NOMO-1 treated with DMSO at 0.1 percent for 48 hours (cell line): ENCODE measurements around the gene PAMR1.

Experiments
- DNase-seq: peaks from one replicate; lab custom pipeline; 2025; ENCODE audit not compliant: unreplicated experiment; lab: John Stamatoyannopoulos, UW

PAMR1 gene

GRCh38 chr11:35461917-35462538 is 63.4 kb downstream of the PAMR1 start:
- no peak for DNase-seq

DNA sequence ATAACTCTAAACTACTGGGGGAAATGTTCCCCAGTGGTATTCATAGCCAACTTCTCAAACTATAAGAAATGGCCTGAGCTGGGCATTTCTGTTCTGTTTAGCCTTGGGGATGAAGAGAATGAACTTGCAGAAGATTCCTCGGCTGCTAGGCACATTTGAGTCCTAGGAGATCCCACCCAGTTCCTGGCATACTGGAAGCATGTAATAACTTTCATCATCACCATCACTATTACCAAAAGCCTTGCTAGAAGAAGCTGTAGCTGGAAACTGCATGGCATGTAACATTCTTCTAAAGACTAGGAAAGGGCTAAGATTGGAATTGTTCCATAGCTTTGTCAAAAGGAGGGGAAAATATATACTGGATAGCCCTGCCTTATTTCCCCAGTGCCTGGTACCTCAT is 65.9 kb downstream of the PAMR1 start:
- DNase-seq, result no peak

- DNase-seq, result no peak
Observed at GRCh38 chr11:35458846-35459245, 66.6 kb downstream of the PAMR1 start.

- no peak for DNase-seq
Observed at GRCh38 chr11:35454362-35454761, 71.1 kb downstream of the PAMR1 start.

GRCh38 chr11:35436581-35437250 is 88.7 kb downstream of the PAMR1 start:
- DNase-seq, result no peak

- no peak for DNase-seq
Observed at GRCh38 chr11:35433588-35433987, 91.8 kb downstream of the PAMR1 start.

DNA sequence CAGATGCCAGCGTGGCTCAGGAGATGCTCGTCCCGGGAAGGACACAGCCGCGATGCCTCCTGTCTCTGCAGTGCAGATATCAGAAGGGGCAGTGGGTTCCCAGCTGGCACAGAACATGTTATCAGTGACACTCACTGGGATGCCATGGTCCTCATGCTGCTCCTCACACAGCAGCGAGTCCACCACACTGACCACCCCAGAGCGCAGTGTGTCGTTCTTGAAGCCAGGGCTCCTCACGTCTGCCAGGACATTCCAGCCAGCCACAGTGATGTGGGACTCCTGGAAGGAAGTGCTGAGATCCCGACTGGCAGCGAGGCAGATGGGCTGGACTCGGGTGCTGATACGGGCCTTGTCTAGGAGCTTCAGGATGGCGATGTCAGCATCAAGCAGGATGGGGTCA is 93.0 kb downstream of the PAMR1 start:
- DNase-seq, result no peak

- DNase-seq, result no peak
Observed at GRCh38 chr11:35427071-35427470, 98.3 kb downstream of the PAMR1 start.

GRCh38 chr11:35426351-35426750 is 99.1 kb downstream of the PAMR1 start:
- no peak for DNase-seq

DNA sequence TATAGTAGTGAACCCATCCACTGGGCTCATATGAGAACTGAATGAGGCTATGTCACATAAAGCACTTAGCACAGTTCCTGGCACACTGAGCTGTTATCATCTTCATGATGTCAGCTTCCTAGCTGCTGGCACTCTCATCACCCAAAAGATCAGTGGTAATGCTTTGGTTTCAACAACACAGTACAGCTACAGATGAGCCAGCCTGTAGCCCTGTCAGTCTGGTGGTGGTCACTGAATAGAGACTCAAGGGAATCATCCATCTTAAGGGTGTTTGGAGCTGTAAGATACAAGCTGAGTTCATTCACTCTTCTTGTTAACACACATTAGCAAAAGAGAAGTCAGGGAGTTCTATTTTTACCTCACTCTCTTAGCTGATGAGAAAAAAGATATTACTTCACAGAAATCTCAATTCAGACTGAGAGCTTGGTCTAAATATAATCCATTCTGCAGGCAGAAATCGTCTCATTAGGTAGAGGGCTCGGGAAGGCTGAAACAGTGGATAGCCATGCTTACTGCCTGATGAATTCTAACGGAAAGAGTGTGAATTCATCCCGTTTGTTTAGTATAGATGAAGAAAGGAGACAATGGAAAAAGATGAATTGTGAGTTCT is 99.7 kb downstream of the PAMR1 start:
- DNase-seq, result no peak

- DNase-seq, result no peak
Observed at GRCh38 chr11:35424157-35424940, 101.1 kb downstream of the PAMR1 start.

GRCh38 chr11:35420371-35420770 is 105.0 kb downstream of the PAMR1 start:
- DNase-seq, result no peak

DNA sequence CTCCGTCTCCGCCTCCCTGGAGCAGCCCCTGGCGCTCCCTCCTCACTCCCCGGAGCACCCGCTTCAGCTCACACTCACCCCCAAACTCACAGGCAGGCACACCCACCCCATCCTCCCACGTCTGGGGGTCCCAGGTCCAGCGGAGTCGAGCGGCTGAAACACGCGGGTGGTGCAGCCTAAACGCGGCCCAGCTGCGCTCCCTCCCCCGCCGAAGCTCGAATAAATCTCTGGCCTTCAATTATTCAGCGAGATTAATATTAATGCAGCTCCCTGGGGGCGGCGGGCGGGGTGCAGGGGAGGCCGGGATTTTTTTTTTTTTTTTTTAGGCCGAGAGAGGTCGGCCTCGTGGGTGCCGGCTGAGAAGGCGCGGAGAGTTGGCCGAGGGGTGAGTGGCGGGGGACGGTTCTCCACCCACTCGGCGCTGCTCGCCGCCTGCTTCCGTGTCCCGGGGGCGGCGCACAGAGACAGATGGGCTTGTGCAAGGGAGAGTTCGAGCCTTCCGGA is 105.5 kb downstream of the PAMR1 start:
- DNase-seq, result no peak

GRCh38 chr11:35419184-35419829 is 106.1 kb downstream of the PAMR1 start, which contains the start of gene SLC1A2:
TSS of gene SLC1A2 (minus strand) at chr11:35419558. CDS start at chr11:35418966, 592 bp downstream.
- DNase-seq, result no peak

DNA sequence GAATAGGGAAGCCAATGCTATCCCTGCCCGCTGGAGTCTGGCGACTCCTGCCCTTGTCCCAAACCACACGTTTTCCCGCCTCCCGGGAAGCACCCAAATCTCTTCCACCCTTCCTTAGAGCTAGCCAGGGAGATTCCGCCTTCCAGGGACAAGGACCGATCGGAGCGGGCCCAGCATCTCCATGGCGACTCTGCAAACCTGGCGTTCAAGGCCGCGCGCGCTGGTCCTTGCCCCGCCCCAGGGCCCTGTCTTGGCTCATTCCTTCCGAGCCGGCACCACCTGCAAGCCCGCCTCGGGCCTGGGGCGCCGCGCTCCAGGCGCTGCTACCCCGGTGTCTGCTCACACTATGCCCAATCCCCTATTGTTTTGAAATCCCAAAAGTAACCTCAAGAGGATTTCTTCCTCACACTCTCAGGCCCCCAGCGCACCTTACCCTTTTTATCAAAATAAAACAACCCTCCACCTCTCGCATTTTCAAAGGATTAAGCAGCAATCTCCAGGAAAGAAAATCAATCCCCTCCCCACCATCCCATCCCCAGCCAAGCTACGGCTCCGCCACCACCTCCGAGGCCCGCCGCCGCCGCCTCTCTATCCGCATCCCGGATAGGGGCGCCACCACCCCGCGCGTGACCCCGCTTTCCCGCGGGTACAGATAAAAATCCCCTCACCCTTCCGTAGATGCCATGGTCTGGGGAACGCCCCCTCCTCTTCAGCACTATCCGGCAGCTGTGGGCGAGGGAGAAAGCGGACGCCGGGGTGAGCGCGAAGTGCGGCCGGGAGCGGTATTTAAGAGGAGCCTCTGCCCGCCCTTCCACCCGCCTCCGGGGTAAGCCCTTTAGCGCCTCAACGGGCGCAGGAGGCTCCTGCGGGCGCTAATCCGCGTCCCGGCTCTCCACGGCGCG is 106.9 kb downstream of the PAMR1 start:
- peak; percentile 2 for DNase-seq

DNA sequence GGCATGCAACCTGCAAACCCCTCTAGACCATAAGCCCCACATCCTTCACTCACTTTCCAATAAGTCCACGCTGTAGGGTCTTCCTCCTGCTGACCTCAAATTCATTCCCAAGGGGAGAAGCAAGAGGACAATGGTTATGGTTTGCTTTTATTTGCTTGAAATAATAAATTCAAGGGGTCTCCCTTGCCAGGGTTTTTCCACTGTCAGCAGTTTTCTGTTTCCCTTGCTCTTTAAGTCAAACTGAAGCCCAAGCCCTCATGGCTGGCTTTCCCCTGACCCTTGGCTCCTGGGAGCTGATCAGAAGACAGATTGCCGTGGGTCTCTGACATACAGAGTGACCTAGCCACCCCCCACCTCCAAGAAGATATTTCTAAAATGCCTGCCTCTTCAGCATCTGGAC is 109.9 kb downstream of the PAMR1 start:
- DNase-seq, result no peak

DNA sequence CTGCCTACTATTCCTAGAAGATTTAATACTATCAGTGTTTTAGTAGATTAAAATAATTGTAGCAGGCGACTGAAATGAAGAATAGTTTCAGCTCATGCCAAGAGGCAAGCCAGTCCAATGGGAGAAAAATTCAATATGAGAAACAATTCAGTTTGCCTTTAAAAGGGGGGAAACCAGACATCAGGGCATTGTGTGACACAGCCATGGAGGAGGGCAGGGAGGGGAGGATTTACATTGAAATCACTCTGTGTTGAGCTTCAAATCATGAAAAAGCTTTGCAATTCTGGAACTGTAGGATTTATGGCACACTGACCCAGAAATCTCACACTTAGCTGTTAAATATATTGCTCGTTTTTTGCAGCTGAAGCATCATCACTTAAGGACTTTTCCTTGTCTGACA is 110.6 kb downstream of the PAMR1 start:
- no peak for DNase-seq

DNA sequence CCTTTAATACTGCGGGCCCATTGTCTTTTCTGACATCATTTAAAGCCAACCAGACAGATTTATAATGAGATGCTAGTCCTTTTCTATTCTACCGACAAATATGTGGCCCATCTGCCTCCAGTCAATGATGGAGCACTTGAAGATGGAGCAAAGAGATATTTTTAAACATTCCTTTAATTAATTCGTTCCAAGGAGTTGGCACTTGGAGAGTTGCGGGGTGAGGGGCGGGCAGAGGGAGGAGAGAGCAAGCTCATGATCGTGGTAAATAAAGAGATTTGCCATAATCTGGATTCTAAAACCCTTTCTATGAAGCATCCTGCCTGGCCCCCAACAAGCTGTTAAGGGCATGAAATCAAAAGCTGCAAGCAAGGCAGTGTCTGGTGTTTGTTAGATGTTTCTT is 111.1 kb downstream of the PAMR1 start:
- no peak for DNase-seq

- DNase-seq, result no peak
Observed at GRCh38 chr11:35413598-35413997, 111.8 kb downstream of the PAMR1 start.

DNA sequence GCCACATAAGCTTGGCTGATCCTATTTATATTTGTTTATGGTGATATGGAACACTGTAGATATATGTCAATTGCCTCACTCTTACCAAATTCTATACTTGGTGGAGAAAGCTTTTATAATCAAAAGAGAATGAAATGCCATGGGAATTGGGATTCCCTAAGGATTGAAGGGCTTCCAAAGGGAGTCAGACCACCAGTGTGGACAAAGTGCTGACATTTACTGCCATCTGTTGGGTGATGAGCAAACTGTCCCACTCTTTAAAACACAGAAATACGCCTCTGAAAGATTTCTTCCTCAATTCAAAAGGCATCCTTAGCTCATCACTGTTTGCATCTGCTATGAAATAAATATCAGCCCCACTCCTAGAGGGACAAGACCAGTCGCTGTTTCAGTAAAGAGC is 113.1 kb downstream of the PAMR1 start:
- DNase-seq, result peak; percentile 11
